Measurements from ENCODE around the gene COPG2.

The COPG2 gene

DNA sequence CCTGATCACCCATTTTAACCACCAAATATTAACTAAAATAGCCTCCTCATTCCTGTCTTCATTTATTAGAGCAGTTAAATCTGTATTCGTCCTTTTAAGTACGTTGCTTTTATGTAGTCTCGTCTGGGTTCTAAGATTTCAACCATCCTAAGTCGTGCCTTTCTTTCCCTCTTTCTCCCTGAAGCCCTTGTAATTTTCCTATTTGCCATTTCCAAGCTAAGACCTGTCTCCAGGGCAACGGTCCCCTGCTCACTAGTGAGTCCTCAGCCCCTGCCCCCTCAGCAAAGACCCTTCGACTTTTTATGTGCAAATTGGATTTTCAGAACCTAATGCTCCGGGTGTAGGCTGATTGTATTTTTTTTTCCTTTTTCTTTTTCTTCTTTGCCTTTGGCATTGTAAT lies 192.8 kb downstream of the COPG2 start:
- no peak for DNase-seq (ENCODE audit: low spot score)

DNA sequence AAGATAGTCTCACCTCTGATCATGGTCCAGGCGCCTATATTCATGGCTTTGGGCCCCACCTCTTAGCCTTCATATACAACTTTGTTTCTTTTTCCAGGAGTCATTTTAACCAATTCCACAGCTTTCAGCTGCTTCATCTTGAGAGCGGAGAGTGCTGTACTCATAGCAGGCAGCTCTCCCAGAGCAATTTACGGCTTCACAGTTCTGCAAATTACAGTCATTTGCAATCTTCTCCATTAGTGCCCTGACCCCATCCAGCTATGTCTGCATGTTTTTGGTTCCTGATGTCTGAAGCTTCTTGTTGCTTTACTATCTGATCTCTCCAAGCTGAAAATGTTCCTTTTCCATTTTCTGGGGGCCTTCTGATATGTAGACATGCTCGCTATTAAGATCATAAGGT lies 194.7 kb downstream of the COPG2 start:
- no peak for DNase-seq (ENCODE audit: low spot score)

DNA sequence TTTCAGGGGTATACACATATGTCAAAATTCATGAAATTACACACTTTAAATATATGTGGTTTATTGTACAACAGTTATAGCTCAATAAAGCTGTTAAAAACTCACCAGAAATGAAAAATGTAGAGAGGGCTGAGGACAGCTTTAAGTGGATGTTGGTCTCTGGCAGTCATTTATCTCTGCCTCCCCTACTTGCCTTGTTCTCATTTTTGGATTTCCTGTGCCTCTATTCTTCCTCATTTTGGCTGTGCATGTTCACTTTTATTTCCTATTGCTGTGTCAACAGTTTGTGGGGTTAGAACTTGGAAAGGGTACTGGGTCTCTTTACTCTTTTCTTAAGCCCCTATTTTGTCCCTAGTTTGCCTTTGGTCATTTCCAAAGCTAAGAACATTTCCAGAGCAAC lies 195.3 kb downstream of the COPG2 start:
- no peak for DNase-seq (ENCODE audit: low spot score)

DNA sequence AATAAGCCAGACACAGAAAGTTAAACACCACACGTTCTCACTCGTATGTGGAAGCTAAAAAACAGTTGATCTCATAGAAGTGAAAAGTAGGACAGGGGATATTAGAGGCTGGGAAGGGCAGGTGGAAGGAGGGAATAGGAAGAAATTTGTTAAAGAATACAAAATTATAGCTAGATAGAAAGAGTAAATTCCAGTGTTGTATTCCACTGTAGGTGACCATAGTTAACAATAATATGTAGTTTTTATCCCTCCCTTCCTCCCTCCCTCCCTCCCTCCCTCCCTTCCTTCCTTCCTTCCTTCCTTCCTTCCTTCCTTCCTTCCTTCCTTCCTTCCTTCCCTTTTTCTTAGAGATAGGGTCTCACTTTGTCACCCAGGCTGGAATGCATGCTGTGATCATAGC lies 196.6 kb downstream of the COPG2 start:
- no peak for DNase-seq (ENCODE audit: low spot score)

DNA sequence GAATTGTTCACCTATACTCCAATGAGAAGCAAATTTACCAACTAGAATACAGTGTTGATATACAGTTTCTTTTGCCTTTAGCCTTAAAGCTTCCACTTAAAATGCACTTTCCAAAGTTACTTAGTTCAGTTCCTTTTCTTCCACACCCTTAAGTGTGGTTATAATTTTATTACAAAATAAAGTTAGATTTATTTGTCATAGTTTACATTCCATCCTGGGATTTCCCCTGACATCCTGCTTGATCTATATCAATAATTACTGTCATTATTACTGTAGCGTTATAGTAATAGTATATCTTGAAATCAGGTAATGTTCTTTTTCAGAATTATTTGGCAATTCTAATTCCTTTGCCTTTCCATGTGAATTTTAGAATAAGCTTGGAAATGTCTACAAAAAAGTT lies 199.9 kb downstream of the COPG2 start:
- no peak for DNase-seq (ENCODE audit: low spot score)

GRCh38 chr7:130463553-130464434 lies 204.8 kb downstream of the COPG2 start:
- DNase-seq (ENCODE audit: low spot score) = no peak

- no peak for DNase-seq (ENCODE audit: low spot score)
These were observed 207.3 kb downstream of the COPG2 start for GRCh38 chr7:130461272-130461671.

- no peak for DNase-seq (ENCODE audit: low spot score)
These were observed 210.3 kb downstream of the COPG2 start for GRCh38 chr7:130458257-130458656.

All from ecto neural progenitor cell (in vitro differentiated cells).